Left ventricle myocardium inferior (tissue), 1 donor: ENCODE results near the gene TRPM1. TPM values are rescaled to one million over a fixed set of nuclear protein-coding genes. Genes with fewer than 3 reads are reported as not detected.

ENCODE experiments used
- DNase-seq: peaks from one replicate; pipeline ENCODE4 v3.0.0-alpha.2; 2020
- H3K27ac ChIP-seq: fragments of 200-600 bp; replicated peaks from 2 replicates; pipeline ENCODE4 v1.8.0; 2021
- H3K27me3 ChIP-seq: fragments of 200-600 bp; 2 replicates; pipeline ENCODE4 v1.8.0; 2021; ENCODE audit warnings: low read depth
- H3K36me3 ChIP-seq: fragments of 200-600 bp; 2 replicates; pipeline ENCODE4 v1.8.0; 2021
- H3K4me1 ChIP-seq: fragments of 200-600 bp; 2 replicates; pipeline ENCODE4 v1.8.0; 2021
- H3K4me3 ChIP-seq: fragments of 200-600 bp; 2 replicates; pipeline ENCODE4 v1.8.0; 2021; ENCODE audit warnings: mild to moderate bottlenecking, moderate library complexity
- H3K9me3 ChIP-seq: fragments of 200-600 bp; replicated peaks from 2 replicates; pipeline ENCODE4 v1.8.0; 2021
- CTCF ChIP-seq: fragments of 200-600 bp; IDR thresholded peaks from 2 replicates; pipeline ENCODE4 v1.8.0; 2021; ENCODE audit warnings: antibody characterized with exemption, mild to moderate bottlenecking, borderline replicate concordance
- intact Hi-C: fragments of 100-400 bp; cut with micrococcal nuclease; formaldehyde crosslinking; loops from one replicate; pipeline ENCODE4 v1.11.0; 2022
- total RNA-seq: library from RNA; stranded (reverse); fragmentation: NEBNext Ultra II Directional; extraction: Animal tissue kit (Norgen Biotek cat#: 25700); gene quantifications from one replicate; pipeline ENCODE4 v1.2.1, GENCODE V29; 2021
- donor health status: DM: no; HTN: yes; CAD: no; lungs with severe emphysema.

The TRPM1 gene
- total RNA-seq, 1 donor from 2014 or later, result not detected

- Histone ChIP-seq H3K36me3 (no peaks in the 10 kb centered on the region), H3K27ac (no peak overlapping the region), H3K4me3 (no peak overlapping the region), H3K9me3 (peaks cover 3% of the 10 kb centered on the region), H3K4me1 (no peaks in the 10 kb centered on the region), H3K27me3 (peaks cover 5% of the 10 kb centered on the region)
- no peak for TF ChIP-seq CTCF
- DNase-seq, result no peak
- intact Hi-C loops, result no loop called here
These were observed 60.9 kb downstream of the TRPM1 start for GRCh38 chr15:31040611-31041010.

- Histone ChIP-seq H3K27me3 (peaks cover 5% of the 10 kb centered on the region), H3K4me1 (no peaks in the 10 kb centered on the region), H3K9me3 (peaks cover 3% of the 10 kb centered on the region), H3K36me3 (no peaks in the 10 kb centered on the region), H3K27ac (no peak overlapping the region), H3K4me3 (no peak overlapping the region)
- intact Hi-C loops, result no loop called here
- no peak for TF ChIP-seq CTCF
- no peak for DNase-seq
These were observed 61.6 kb downstream of the TRPM1 start for GRCh38 chr15:31039961-31040360.

GRCh38 chr15:31037731-31038477 is 63.6 kb downstream of the TRPM1 start:
- Histone ChIP-seq H3K4me3 (no peak overlapping the region), H3K9me3 (peaks cover 3% of the 10 kb centered on the region), H3K4me1 (peaks cover 10% of the 10 kb centered on the region), H3K27me3 (no peaks in the 10 kb centered on the region), H3K27ac (no peak overlapping the region), H3K36me3 (no peaks in the 10 kb centered on the region)
- no peak for TF ChIP-seq CTCF
- no peak for DNase-seq
- intact Hi-C loops, result no loop called here

- H3K4me1 ChIP-seq, result peaks cover 16% of the 10 kb centered on the region
- intact Hi-C loops, result no loop called here
- no peak for TF ChIP-seq CTCF
These were observed 64.7 kb downstream of the TRPM1 start for GRCh38 chr15:31036783-31037182.

GRCh38 chr15:31035610-31036009 is 65.9 kb downstream of the TRPM1 start:
- no peak for DNase-seq
- no peaks in the 10 kb centered on the region for H3K36me3 ChIP-seq
- H3K4me3 ChIP-seq, result no peak overlapping the region
- no peak overlapping the region for H3K27ac ChIP-seq
- peaks cover 23% of the 10 kb centered on the region for H3K4me1 ChIP-seq
- H3K9me3 ChIP-seq, result peaks cover 3% of the 10 kb centered on the region
- intact Hi-C loops, result no loop called here
- H3K27me3 ChIP-seq, result no peaks in the 10 kb centered on the region
- no peak for TF ChIP-seq CTCF

More at GRCh38 chr15:31036783-31037182, 64.7 kb downstream of the TRPM1 start:
- H3K27ac ChIP-seq, result no peak overlapping the region
- H3K27me3 ChIP-seq, result no peaks in the 10 kb centered on the region
- H3K36me3 ChIP-seq, result no peaks in the 10 kb centered on the region
- peaks cover 3% of the 10 kb centered on the region for H3K9me3 ChIP-seq
- no peak for DNase-seq
- H3K4me3 ChIP-seq, result no peak overlapping the region
